ENCODE results near the gene MAS1L.

GRCh38 chr6:29521006-29521680 lies 33.4 kb upstream of the MAS1L start:
- TF ChIP-seq CTCF (IDR thresholded peaks at IDR 0.05; ENCODE audit: low read depth, low read length, missing input control) (no peak), ATF3 (IDR thresholded peaks at IDR 0.05) (no peak), REST (IDR thresholded peaks at IDR 0.05) (no peak), MAX (IDR thresholded peaks at IDR 0.05) (no peak), HNF4G (IDR thresholded peaks at IDR 0.05) (no peak), TAF1 (conservative IDR thresholded peaks at IDR 0.05) (no peak)

All from liver (tissue), 3 donors.